Upper lobe of right lung (tissue), 1 donor: ENCODE results near the gene GLS. TPM values are rescaled to one million over a fixed set of nuclear protein-coding genes. Genes with fewer than 3 reads are reported as not detected.
"Not testable (repeated sequence)": the region's sequence is repeated elsewhere in the genome, so short reads cannot be mapped to it uniquely, and the experiment has no call there.

Source experiments
- ATAC-seq: fragments of 200-7000 bp; cut with Tn5 transposase; one replicate; pipeline ENCODE4 v1.9.1; 2020; ENCODE audit warnings: mild to moderate bottlenecking, moderate library complexity
- DNase-seq: peaks from one replicate; pipeline ENCODE4 v3.0.0-alpha.2; 2020
- H3K27ac ChIP-seq: fragments of 200-600 bp; one replicate; pipeline ENCODE4 v1.8.0; 2022
- H3K27me3 ChIP-seq: fragments of 200-600 bp; one replicate; pipeline ENCODE4 v1.8.0; 2022; ENCODE audit warnings: mild to moderate bottlenecking
- H3K36me3 ChIP-seq: fragments of 200-600 bp; one replicate; pipeline ENCODE4 v1.8.0; 2022
- H3K4me1 ChIP-seq: fragments of 200-600 bp; one replicate; pipeline ENCODE4 v1.8.0; 2022
- H3K4me3 ChIP-seq: fragments of 200-600 bp; one replicate; pipeline ENCODE4 v1.8.0; 2022; ENCODE audit warnings: mild to moderate bottlenecking
- H3K9me3 ChIP-seq: fragments of 200-600 bp; one replicate; pipeline ENCODE4 v1.8.0; 2022
- intact Hi-C: fragments of 100-400 bp; cut with DNase I; formaldehyde crosslinking; loops from one replicate; pipeline ENCODE4 v1.11.0; 2022
- total RNA-seq: library from RNA; stranded (reverse); fragmentation: NEBNext Ultra II Directional; extraction: Animal tissue kit (Norgen Biotek cat#: 25700); gene quantifications from one replicate; pipeline ENCODE4 v1.2.1, GENCODE V29; 2021
- TF ChIP-seq, protein P1 (sequence below): fragments of 200-600 bp; IDR thresholded peaks from one replicate; pipeline ENCODE4 v1.8.0; 2022; ENCODE audit warnings: antibody characterized with exemption
- donor health status: DM: no; HTN: yes; CAD: no; lungs with severe emphysema.

Gene GLS
- total RNA-seq, 1 donor from 2014 or later: 209 TPM

DNA sequence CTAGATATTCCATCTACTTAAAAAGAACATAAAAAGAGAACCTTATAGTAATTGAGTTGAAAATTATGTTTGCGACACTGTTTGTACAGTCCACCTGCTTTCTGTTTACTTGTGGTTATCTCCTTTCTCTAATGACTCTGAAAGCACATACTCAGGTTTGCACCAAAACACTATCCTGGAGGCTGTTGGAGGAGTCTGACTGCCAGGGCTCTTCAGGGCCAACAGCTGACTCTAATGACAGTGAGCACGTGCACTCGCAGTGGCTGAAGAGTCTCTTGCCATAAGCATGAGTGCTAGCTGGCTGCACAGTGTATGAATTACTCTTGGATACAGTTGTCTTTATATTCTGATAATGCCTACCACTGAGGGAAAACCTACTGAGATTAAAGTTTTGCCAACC is 16.7 kb upstream of the GLS start:
- H3K27ac ChIP-seq: no peak overlapping the region
- no peaks in the 10 kb centered on the region for H3K36me3 ChIP-seq
- no peaks in the 10 kb centered on the region for H3K27me3 ChIP-seq
- TF ChIP-seq, protein P1, sequence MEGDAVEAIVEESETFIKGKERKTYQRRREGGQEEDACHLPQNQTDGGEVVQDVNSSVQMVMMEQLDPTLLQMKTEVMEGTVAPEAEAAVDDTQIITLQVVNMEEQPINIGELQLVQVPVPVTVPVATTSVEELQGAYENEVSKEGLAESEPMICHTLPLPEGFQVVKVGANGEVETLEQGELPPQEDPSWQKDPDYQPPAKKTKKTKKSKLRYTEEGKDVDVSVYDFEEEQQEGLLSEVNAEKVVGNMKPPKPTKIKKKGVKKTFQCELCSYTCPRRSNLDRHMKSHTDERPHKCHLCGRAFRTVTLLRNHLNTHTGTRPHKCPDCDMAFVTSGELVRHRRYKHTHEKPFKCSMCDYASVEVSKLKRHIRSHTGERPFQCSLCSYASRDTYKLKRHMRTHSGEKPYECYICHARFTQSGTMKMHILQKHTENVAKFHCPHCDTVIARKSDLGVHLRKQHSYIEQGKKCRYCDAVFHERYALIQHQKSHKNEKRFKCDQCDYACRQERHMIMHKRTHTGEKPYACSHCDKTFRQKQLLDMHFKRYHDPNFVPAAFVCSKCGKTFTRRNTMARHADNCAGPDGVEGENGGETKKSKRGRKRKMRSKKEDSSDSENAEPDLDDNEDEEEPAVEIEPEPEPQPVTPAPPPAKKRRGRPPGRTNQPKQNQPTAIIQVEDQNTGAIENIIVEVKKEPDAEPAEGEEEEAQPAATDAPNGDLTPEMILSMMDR: no peak
- H3K4me3 ChIP-seq: no peak overlapping the region
- H3K4me1 ChIP-seq: peaks cover 23% of the 10 kb centered on the region
- ATAC-seq (peak; percentile 83), DNase-seq (no peak)
- intact Hi-C loops: no loop called here
- H3K9me3 ChIP-seq: no peaks in the 10 kb centered on the region

DNA sequence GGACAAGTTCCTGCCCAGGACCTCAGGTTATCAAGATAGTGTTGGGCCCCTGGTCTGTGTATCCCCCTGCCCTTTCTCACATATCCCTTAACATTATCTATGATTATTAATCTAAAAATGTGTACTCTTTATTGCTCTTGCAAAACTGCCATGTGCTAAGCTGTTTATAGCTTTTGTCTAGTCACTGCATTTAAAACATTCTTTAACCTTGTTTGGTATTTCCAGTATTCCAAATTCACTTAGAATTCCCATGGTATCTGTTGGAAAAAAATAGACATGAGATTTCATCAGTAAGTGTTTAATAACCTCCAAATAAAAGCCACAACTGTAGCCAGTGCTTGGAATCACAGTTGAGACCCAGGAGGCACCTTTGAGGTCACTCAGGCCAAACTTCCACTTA is 16.2 kb upstream of the GLS start:
- Histone ChIP-seq H3K27me3 (no peaks in the 10 kb centered on the region), H3K27ac (no peak overlapping the region), H3K4me1 (peaks cover 18% of the 10 kb centered on the region), H3K36me3 (no peaks in the 10 kb centered on the region), H3K4me3 (no peak overlapping the region), H3K9me3 (no peaks in the 10 kb centered on the region)
- intact Hi-C loops: no loop called here
- TF ChIP-seq, protein P1: no peak
- ATAC-seq (no peak), DNase-seq (no peak)

DNA sequence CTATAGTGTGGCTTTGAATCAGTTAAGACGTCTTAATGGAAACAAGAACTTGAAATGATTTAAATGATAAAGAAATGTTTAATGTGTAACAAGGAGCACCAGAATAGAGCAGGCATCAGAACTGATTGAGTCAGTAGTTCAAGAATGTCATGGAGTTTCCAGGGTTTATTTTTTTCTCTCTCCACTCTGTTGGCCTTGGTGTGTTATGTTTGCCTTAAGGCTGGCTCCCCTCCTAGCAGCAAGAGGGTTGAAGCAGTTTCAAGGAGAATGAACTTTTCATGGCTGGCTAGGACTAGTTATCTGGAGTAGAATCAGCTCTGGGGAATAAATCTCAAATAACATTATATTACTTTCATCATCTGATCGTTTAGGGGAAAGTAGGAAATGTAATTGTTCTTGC is 13.4 kb upstream of the GLS start:
- no peaks in the 10 kb centered on the region for H3K9me3 ChIP-seq
- DNase-seq: no peak
- no peaks in the 10 kb centered on the region for H3K27me3 ChIP-seq
- no peaks in the 10 kb centered on the region for H3K36me3 ChIP-seq
- no peak overlapping the region for H3K27ac ChIP-seq
- intact Hi-C loops: no loop called here
- TF ChIP-seq, protein P1: no peak
- H3K4me3 ChIP-seq: no peak overlapping the region
- peak; percentile 75 for ATAC-seq
- peaks cover 11% of the 10 kb centered on the region for H3K4me1 ChIP-seq

DNA sequence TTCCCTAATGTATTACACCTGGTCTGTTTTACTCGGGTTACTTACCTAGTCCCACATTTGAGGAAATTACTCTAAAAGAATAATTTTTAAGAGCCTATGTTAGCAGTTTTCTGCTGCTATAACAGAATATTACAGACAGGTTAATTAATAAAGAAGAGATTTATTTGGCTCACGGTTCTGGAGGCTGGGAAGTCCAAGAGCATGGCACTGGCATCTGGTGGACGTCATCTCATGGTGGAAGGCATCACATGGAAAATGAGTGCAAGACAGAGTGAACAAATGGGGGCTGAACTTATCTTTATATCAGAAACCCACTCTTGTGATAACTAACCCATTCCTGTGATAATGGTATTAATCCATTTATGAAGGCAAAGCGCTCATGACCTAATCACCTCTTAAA is 12.8 kb upstream of the GLS start:
- intact Hi-C loops: no loop called here
- Histone ChIP-seq H3K36me3 (no peaks in the 10 kb centered on the region), H3K27me3 (no peaks in the 10 kb centered on the region), H3K4me3 (no peak overlapping the region), H3K27ac (no peak overlapping the region), H3K4me1 (peaks cover 11% of the 10 kb centered on the region), H3K9me3 (no peaks in the 10 kb centered on the region)
- no peak for ATAC-seq
- DNase-seq: no peak
- TF ChIP-seq, protein P1: no peak

DNA sequence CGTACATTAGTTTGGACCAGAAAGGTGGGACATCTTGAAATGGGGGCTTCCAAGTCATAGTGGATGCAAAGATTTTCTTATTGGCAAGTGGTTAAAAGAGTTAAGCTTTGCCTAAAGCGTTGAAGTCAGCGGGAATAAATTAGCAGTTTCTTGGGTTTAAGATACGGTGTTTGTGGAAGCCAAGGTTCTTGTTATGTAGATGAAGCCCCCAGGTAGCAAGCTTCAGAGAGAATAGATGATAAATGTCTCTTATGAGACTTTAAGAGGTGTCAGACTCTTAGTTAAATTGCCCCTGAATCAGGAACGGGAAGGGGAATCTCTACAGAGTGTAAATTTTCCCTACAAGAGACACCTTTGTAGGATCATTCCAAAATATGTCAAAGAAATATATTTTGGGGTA is 10.9 kb upstream of the GLS start:
- intact Hi-C loops: no loop called here
- ATAC-seq (no peak), DNase-seq (no peak)
- Histone ChIP-seq H3K9me3 (no peaks in the 10 kb centered on the region), H3K4me3 (no peak overlapping the region), H3K27me3 (no peaks in the 10 kb centered on the region), H3K4me1 (no peaks in the 10 kb centered on the region), H3K27ac (no peak overlapping the region), H3K36me3 (no peaks in the 10 kb centered on the region)
- TF ChIP-seq, protein P1: no peak

DNA sequence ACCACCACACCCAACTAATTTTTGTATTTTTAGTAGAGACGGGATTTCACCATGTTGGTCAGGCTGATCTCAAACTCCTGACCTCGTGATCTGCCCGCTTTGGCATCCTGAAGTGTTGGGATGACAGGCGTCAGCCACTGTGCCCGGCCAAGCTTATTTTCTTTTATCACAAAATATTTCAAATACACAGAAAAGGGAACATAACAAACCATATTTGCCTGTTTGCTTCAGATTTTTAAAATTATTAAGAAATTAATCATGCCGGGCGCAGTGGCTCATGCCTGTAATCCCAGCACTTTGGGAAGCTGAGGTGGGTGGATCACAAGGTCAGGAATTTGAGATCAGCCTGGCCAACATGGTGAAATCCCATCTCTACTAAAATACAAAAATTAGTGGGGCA is 7.2 kb upstream of the GLS start:
- ATAC-seq, H3K4me1 ChIP-seq, H3K9me3 ChIP-seq, H3K27me3 ChIP-seq, H3K27ac ChIP-seq, H3K4me3 ChIP-seq, H3K36me3 ChIP-seq, intact Hi-C loops, DNase-seq: not testable (repeated sequence)
